ENCODE measurements around the gene ST6GALNAC4. TPM values are rescaled to one million over a fixed set of nuclear protein-coding genes. Genes with fewer than 3 reads are reported as not detected.

Gene ST6GALNAC4
- polyA plus RNA-seq, 3 donors: 8.9 to 14.0 (median 10.3) TPM

GRCh38 chr9:127865645-127866464 is 51.0 kb downstream of the ST6GALNAC4 start:
- Mint-ChIP-seq H3K4me3 (no peak overlapping the region), H3K27me3 (ENCODE audit: low read depth in 3 of 3) (peaks cover 0 to 2% (median 2%) of the 10 kb centered on the region in 3 donors), H3K4me1 (peaks cover 49% of the 10 kb centered on the region), H3K9me3 (peaks cover 0 to 3% (median 0%) of the 10 kb centered on the region in 7 donors), H3K27ac (peak overlapping the region in 1 of 7 donors; percentile 65), H3K36me3 (peaks cover 0 to 3% of the 10 kb centered on the region in 2 donors)
- H3K79me2 ChIP-seq (ENCODE audit: insufficient read depth, low read length): no peaks in the 10 kb centered on the region
- H3K27ac ChIP-seq (ENCODE audit: low read depth in 1 of 2, low read length in 2 of 2): no peak overlapping the region
- H3K4me2 ChIP-seq (replicated peaks; ENCODE audit: extremely low read depth, low read length, poor library complexity, severe bottlenecking): no peak overlapping the region
- no peaks in the 10 kb centered on the region for H4K20me1 ChIP-seq (ENCODE audit: insufficient read depth, low read length)
- no peaks in the 10 kb centered on the region for H3K27me3 ChIP-seq (ENCODE audit: control insufficient read depth in 2 of 2, insufficient read depth in 2 of 2, low read length in 2 of 2)
- intact Hi-C loops (cut with micrococcal nuclease): loop anchor here (5.0 kb wide), 3 partner anchors 64 to 129 kb away; partner anchors contain the start of genes CDK9 (in 1 of the 2), FPGS (in 1 of the 2) and TOR2A (in 1 of the 2)
- TF ChIP-seq CTCF (IDR thresholded peaks at IDR 0.05): no peak
- H2AFZ ChIP-seq (ENCODE audit: insufficient read depth, low read depth, low read length, poor library complexity, severe bottlenecking): no peak overlapping the region
- H3K4me1 ChIP-seq (ENCODE audit: control insufficient read depth in 1 of 2, insufficient read depth in 2 of 2, low read length in 2 of 2): peaks cover 46 to 47% of the 10 kb centered on the region in 2 donors
- no peaks in the 10 kb centered on the region for H3K36me3 ChIP-seq (replicated peaks in 1 of 2; ENCODE audit: control insufficient read depth in 1 of 2, insufficient read depth in 2 of 2, low read length in 2 of 2)
- 78% methylated on average over 15 of the region's 19 CpGs for WGBS (ENCODE audit: insufficient coverage)
- H3K9me3 ChIP-seq (replicated peaks in 1 of 2; ENCODE audit: control insufficient read depth in 1 of 2, insufficient read depth in 1 of 2, low read length in 2 of 2): no peaks in the 10 kb centered on the region
- H3K4me3 ChIP-seq (replicated peaks in 1 of 3; ENCODE audit: low read depth in 2 of 3, low read length in 3 of 3): no peak overlapping the region
- DNase-seq: no peak
- no peak overlapping the region for H3K9ac ChIP-seq (ENCODE audit: insufficient read depth, low read length, poor library complexity, severe bottlenecking)

- H4K20me1 ChIP-seq (ENCODE audit: insufficient read depth, low read length): no peaks in the 10 kb centered on the region
- H3K27me3 Mint-ChIP-seq (ENCODE audit: low read depth in 3 of 3): peaks cover 0 to 5% (median 1%) of the 10 kb centered on the region in 3 donors
- no peak overlapping the region for H2AFZ ChIP-seq (ENCODE audit: insufficient read depth, low read depth, low read length, poor library complexity, severe bottlenecking)
- no peaks in the 10 kb centered on the region for H3K79me2 ChIP-seq (ENCODE audit: insufficient read depth, low read length)
- no peak for TF ChIP-seq CTCF (IDR thresholded peaks at IDR 0.05)
- WGBS (ENCODE audit: insufficient coverage): no CpG with 5 or more reads among the region's 13 CpGs
- H3K36me3 ChIP-seq (replicated peaks in 1 of 2; ENCODE audit: control insufficient read depth in 1 of 2, insufficient read depth in 2 of 2, low read length in 2 of 2): no peaks in the 10 kb centered on the region
- peak overlapping the region; percentile 31 to 64 for H3K4me3 Mint-ChIP-seq
- DNase-seq: peak; percentile 79 to 88 (median 87)
- intact Hi-C loops (cut with micrococcal nuclease): loop anchor here in 1 of 2 donors (5.0 kb wide), 2 partner anchors 36 to 54 kb away; partner anchors contain the start of gene ST6GALNAC4
- peaks cover 58% of the 10 kb centered on the region for H3K4me1 Mint-ChIP-seq
- H3K9ac ChIP-seq (ENCODE audit: insufficient read depth, low read length, poor library complexity, severe bottlenecking): peak overlapping the region; percentile 66
- H3K4me2 ChIP-seq (replicated peaks; ENCODE audit: extremely low read depth, low read length, poor library complexity, severe bottlenecking): no peak overlapping the region
- H3K4me1 ChIP-seq (ENCODE audit: control insufficient read depth in 1 of 2, insufficient read depth in 2 of 2, low read length in 2 of 2): peaks cover 54% of the 10 kb centered on the region in 2 donors
- H3K4me3 ChIP-seq (replicated peaks in 1 of 3; ENCODE audit: low read depth in 2 of 3, low read length in 3 of 3): no peak overlapping the region
- peak overlapping the region; percentile 94 to 98 (median 98) for H3K27ac Mint-ChIP-seq
- H3K36me3 Mint-ChIP-seq: peaks cover 3 to 4% of the 10 kb centered on the region in 2 donors
- H3K27ac ChIP-seq (ENCODE audit: low read depth in 1 of 2, low read length in 2 of 2): peak overlapping the region; percentile 90 to 92
- H3K9me3 ChIP-seq (replicated peaks in 1 of 2; ENCODE audit: control insufficient read depth in 1 of 2, insufficient read depth in 1 of 2, low read length in 2 of 2): no peaks in the 10 kb centered on the region
- H3K9me3 Mint-ChIP-seq: peaks cover 0 to 3% (median 0%) of the 10 kb centered on the region in 7 donors
- no peaks in the 10 kb centered on the region for H3K27me3 ChIP-seq (ENCODE audit: control insufficient read depth in 2 of 2, insufficient read depth in 2 of 2, low read length in 2 of 2)
Observed at GRCh38 chr9:127863191-127863621, 53.6 kb downstream of the ST6GALNAC4 start.
